HEK293 (cell line): Measurements from ENCODE around the gene THAP4.

Experiments
- CTCF ChIA-PET: fragments of 350-600 bp; formaldehyde crosslinking; extraction: SDS; loops from one replicate; lab custom pipeline; 2021; ENCODE audit warnings: antibody characterized with exemption; lab: Yijun Ruan, JAX
- POLR2A ChIA-PET: fragments of 300-600 bp; formaldehyde crosslinking; extraction: SDS; loops from one replicate; lab custom pipeline; 2020; ENCODE audit warnings: antibody characterized with exemption, inconsistent platforms; lab: Yijun Ruan, JAX
- H3K27ac ChIP-seq: fragments of 200-500 bp; sonication (Bioruptor generic); 2 replicates; pipeline ENCODE4 v1.5.1; 2014; ENCODE audit warnings: low read depth, low read length, control low read depth, inconsistent platforms; ENCODE audit errors: extremely low read depth
- H3K36me3 ChIP-seq, 2 experiments: fragments of 200-500 bp in 1 of 2; sonication (Bioruptor generic) in 1 of 2; 1 replicate in 1 of 2; 2 replicates in 1 of 2; pipeline ENCODE4 v1.5.1; 2014 to 2017; ENCODE audit warnings: inconsistent platforms in 2 of 2, low read length in 2 of 2; ENCODE audit not compliant: control insufficient read depth in 2 of 2, insufficient read depth in 1 of 2
- H3K4me1 ChIP-seq: fragments of 200-500 bp; sonication (Bioruptor generic); 2 replicates; pipeline ENCODE4 v1.5.1; 2014; ENCODE audit warnings: mild to moderate bottlenecking, low read length, inconsistent platforms; ENCODE audit not compliant: control insufficient read depth, insufficient read depth
- H3K4me3 ChIP-seq: 2 replicates; pipeline ENCODE4 v1.5.1; 2011; ENCODE audit warnings: low read depth, mild to moderate bottlenecking, control low read depth, low read length, moderate library complexity
- H3K9me3 ChIP-seq: fragments of 200-500 bp; sonication (Bioruptor generic); 2 replicates; pipeline ENCODE4 v1.5.1; 2014; ENCODE audit warnings: low read depth, low read length, inconsistent platforms; ENCODE audit not compliant: control insufficient read depth, insufficient read depth
- CTCF ChIP-seq: fragments of 450-650 bp; formaldehyde crosslinking; IDR thresholded peaks from 2 replicates; pipeline ENCODE4 v1.5.1; 2016; ENCODE audit warnings: missing biosample characterization, missing genetic modification characterization
- FEZF1 ChIP-seq: fragments of 450-650 bp; formaldehyde crosslinking; IDR thresholded peaks from 2 replicates; pipeline ENCODE4 v1.5.1; 2016; ENCODE audit warnings: missing biosample characterization, missing genetic modification characterization
- GLIS2 ChIP-seq: fragments of 450-650 bp; formaldehyde crosslinking; IDR thresholded peaks from 2 replicates; pipeline ENCODE4 v1.5.1; 2016; ENCODE audit warnings: missing biosample characterization, missing genetic modification characterization
- KLF8 ChIP-seq: fragments of 450-650 bp; formaldehyde crosslinking; IDR thresholded peaks from 2 replicates; pipeline ENCODE4 v1.5.1; 2016; ENCODE audit warnings: missing biosample characterization, missing genetic modification characterization
- MZF1 ChIP-seq: fragments of 450-650 bp; formaldehyde crosslinking; IDR thresholded peaks from 2 replicates; pipeline ENCODE4 v1.5.1; 2017; ENCODE audit warnings: missing biosample characterization, missing genetic modification characterization, borderline replicate concordance
- ZBTB21 ChIP-seq: fragments of 450-650 bp; formaldehyde crosslinking; IDR thresholded peaks from 2 replicates; pipeline ENCODE4 v1.5.1; 2017; ENCODE audit warnings: missing biosample characterization, missing genetic modification characterization
- ZBTB8A ChIP-seq: fragments of 450-650 bp; formaldehyde crosslinking; IDR thresholded peaks from 2 replicates; pipeline ENCODE4 v1.5.1; 2016; ENCODE audit warnings: missing biosample characterization, missing genetic modification characterization
- ZNF140 ChIP-seq: fragments of 450-650 bp; formaldehyde crosslinking; IDR thresholded peaks from 2 replicates; pipeline ENCODE4 v1.5.1; 2016; ENCODE audit warnings: missing biosample characterization, missing genetic modification characterization
- ZNF157 ChIP-seq: fragments of 450-650 bp; formaldehyde crosslinking; IDR thresholded peaks from 2 replicates; pipeline ENCODE4 v1.5.1; 2016; ENCODE audit warnings: missing biosample characterization, missing genetic modification characterization
- ZNF169 ChIP-seq: fragments of 450-650 bp; formaldehyde crosslinking; IDR thresholded peaks from 2 replicates; pipeline ENCODE4 v1.5.1; 2016; ENCODE audit warnings: missing biosample characterization, missing genetic modification characterization
- ZNF239 ChIP-seq: fragments of 450-650 bp; formaldehyde crosslinking; IDR thresholded peaks from 2 replicates; pipeline ENCODE4 v1.5.1; 2016; ENCODE audit warnings: missing biosample characterization, missing genetic modification characterization
- ZNF280D ChIP-seq: fragments of 450-650 bp; formaldehyde crosslinking; IDR thresholded peaks from 2 replicates; pipeline ENCODE4 v1.5.1; 2016; ENCODE audit warnings: missing biosample characterization, missing genetic modification characterization
- ZNF341 ChIP-seq: fragments of 450-650 bp; formaldehyde crosslinking; IDR thresholded peaks from 2 replicates; pipeline ENCODE4; 2016; ENCODE audit warnings: low read depth, missing biosample characterization, missing genetic modification characterization
- ZNF514 ChIP-seq: fragments of 450-650 bp; formaldehyde crosslinking; IDR thresholded peaks from 2 replicates; pipeline ENCODE4 v1.5.1; 2016; ENCODE audit warnings: missing biosample characterization, missing genetic modification characterization
- ZNF555 ChIP-seq: fragments of 450-650 bp; formaldehyde crosslinking; conservative IDR thresholded peaks from 2 replicates; pipeline ENCODE4 v1.5.1; 2017; ENCODE audit warnings: missing biosample characterization, mild to moderate bottlenecking, missing genetic modification characterization, inconsistent platforms
- ZNF560 ChIP-seq: fragments of 450-650 bp; formaldehyde crosslinking; IDR thresholded peaks from 2 replicates; pipeline ENCODE4 v1.5.1; 2017; ENCODE audit warnings: missing biosample characterization, missing genetic modification characterization, borderline replicate concordance
- ZNF585B ChIP-seq: fragments of 450-650 bp; formaldehyde crosslinking; IDR thresholded peaks from 2 replicates; pipeline ENCODE4 v1.5.1; 2016; ENCODE audit warnings: missing biosample characterization, missing genetic modification characterization
- ZNF600 ChIP-seq: fragments of 450-650 bp; formaldehyde crosslinking; IDR thresholded peaks from 2 replicates; pipeline ENCODE4 v1.5.1; 2016; ENCODE audit warnings: missing biosample characterization, missing genetic modification characterization
- ZNF623 ChIP-seq: fragments of 450-650 bp; formaldehyde crosslinking; IDR thresholded peaks from 2 replicates; pipeline ENCODE4 v1.5.1; 2016; ENCODE audit warnings: missing biosample characterization, missing genetic modification characterization
- ZNF645 ChIP-seq: fragments of 450-650 bp; formaldehyde crosslinking; IDR thresholded peaks from 2 replicates; pipeline ENCODE4; 2016; ENCODE audit warnings: missing biosample characterization, missing genetic modification characterization
- ZNF654 ChIP-seq: fragments of 450-650 bp; formaldehyde crosslinking; IDR thresholded peaks from 2 replicates; pipeline ENCODE4 v1.5.1; 2016; ENCODE audit warnings: low read depth, missing biosample characterization, missing genetic modification characterization
- ZNF837 ChIP-seq: fragments of 450-650 bp; formaldehyde crosslinking; IDR thresholded peaks from 2 replicates; pipeline ENCODE4 v1.5.1; 2016; ENCODE audit warnings: missing biosample characterization, missing genetic modification characterization
- TF ChIP-seq, protein P1 (sequence below): fragments of 450-650 bp; formaldehyde crosslinking; conservative IDR thresholded peaks from 2 replicates; pipeline ENCODE4 v1.5.1; 2016; ENCODE audit warnings: low read depth, missing biosample characterization, missing genetic modification characterization

THAP4 gene

GRCh38 chr2:241601841-241602240 lies 35.1 kb downstream of the THAP4 start (continued):
- TF ChIP-seq ZNF623 (no peak), ZNF280D (no peak), ZNF514 (tag by site-specific recombination) (no peak)
- TF ChIP-seq, all 188 proteins: peak for 0

- TF ChIP-seq ZNF555 (tag by site-specific recombination) (no peak), ZNF157 (no peak), ZNF140 (tag by site-specific recombination) (no peak), ZBTB8A (no peak), GLIS2 (tag by site-specific recombination) (no peak), CTCF (tag by site-specific recombination) (no peak), ZNF645 (tag by site-specific recombination) (no peak), ZNF341 (tag by site-specific recombination) (no peak), ZNF169 (tag by site-specific recombination) (no peak), KLF8 (no peak), ZNF600 (no peak)
- ChIA-PET CTCF (interaction anchor here (0.6 to 2.2 kb wide), 5 partner anchors 11 to 190 kb away, joined by 3 to 5 read pairs (median 4); no protein-coding TSS in a partner anchor), POLR2A (interaction anchor here (1.6 kb wide), 1 partner anchor 243 kb away, joined by 3 read pairs; the partner anchor contains the start of gene FARP2)
- Histone ChIP-seq H3K36me3 (peaks cover 23 to 74% of the 10 kb centered on the region in 2 experiments; a peak in 2 of 3 replicates), H3K4me3 (no peak overlapping the region), H3K9me3 (no peaks in the 10 kb centered on the region), H3K27ac (no peak overlapping the region), H3K4me1 (no peaks in the 10 kb centered on the region)
These were observed 37.3 kb downstream of the THAP4 start for GRCh38 chr2:241599615-241600014.

GRCh38 chr2:241598487-241598886 lies 38.5 kb downstream of the THAP4 start:
- CTCF ChIA-PET, result interaction anchor here (0.5 to 2.2 kb wide), 12 partner anchors 11 to 683 kb away, joined by 3 to 6 read pairs (median 4); no protein-coding TSS in a partner anchor
- H3K27ac ChIP-seq, result no peak overlapping the region
- H3K4me1 ChIP-seq, result no peaks in the 10 kb centered on the region
- TF ChIP-seq GLIS2 (tag by site-specific recombination), result no peak
- no peak for TF ChIP-seq ZNF560 (tag by site-specific recombination)
- TF ChIP-seq MZF1 (tag by site-specific recombination), result no peak
- no peak for TF ChIP-seq FEZF1 (tag by site-specific recombination)
- TF ChIP-seq, protein P1, sequence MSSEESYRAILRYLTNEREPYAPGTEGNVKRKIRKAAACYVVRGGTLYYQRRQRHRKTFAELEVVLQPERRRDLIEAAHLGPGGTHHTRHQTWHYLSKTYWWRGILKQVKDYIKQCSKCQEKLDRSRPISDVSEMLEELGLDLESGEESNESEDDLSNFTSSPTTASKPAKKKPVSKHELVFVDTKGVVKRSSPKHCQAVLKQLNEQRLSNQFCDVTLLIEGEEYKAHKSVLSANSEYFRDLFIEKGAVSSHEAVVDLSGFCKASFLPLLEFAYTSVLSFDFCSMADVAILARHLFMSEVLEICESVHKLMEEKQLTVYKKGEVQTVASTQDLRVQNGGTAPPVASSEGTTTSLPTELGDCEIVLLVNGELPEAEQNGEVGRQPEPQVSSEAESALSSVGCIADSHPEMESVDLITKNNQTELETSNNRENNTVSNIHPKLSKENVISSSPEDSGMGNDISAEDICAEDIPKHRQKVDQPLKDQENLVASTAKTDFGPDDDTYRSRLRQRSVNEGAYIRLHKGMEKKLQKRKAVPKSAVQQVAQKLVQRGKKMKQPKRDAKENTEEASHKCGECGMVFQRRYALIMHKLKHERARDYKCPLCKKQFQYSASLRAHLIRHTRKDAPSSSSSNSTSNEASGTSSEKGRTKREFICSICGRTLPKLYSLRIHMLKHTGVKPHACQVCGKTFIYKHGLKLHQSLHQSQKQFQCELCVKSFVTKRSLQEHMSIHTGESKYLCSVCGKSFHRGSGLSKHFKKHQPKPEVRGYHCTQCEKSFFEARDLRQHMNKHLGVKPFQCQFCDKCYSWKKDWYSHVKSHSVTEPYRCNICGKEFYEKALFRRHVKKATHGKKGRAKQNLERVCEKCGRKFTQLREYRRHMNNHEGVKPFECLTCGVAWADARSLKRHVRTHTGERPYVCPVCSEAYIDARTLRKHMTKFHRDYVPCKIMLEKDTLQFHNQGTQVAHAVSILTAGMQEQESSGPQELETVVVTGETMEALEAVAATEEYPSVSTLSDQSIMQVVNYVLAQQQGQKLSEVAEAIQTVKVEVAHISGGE (tag by site-specific recombination), result no peak
- peak; percentile 38; the same call in 1 of the 2 replicates for TF ChIP-seq CTCF (tag by site-specific recombination)
- TF ChIP-seq ZNF239 (tag by site-specific recombination), result no peak
- peak; percentile 41 for TF ChIP-seq ZNF654 (tag by site-specific recombination)
- no peak for TF ChIP-seq ZNF585B
- no peak for TF ChIP-seq ZNF837
- TF ChIP-seq ZBTB21 (tag by site-specific recombination), result no peak
- no peaks in the 10 kb centered on the region for H3K9me3 ChIP-seq
- POLR2A ChIA-PET, result interaction anchor here (1.4 to 1.6 kb wide), 2 partner anchors 50 to 242 kb away, joined by 3 to 13 read pairs; partner anchors contain the start of gene FARP2
- peaks cover 26 to 81% of the 10 kb centered on the region in 2 experiments; a peak in 2 of 3 replicates for H3K36me3 ChIP-seq
- no peak overlapping the region for H3K4me3 ChIP-seq
